Measurements from ENCODE around the gene SYCP2.
"Not testable (repeated sequence)": the region's sequence is repeated elsewhere in the genome, so short reads cannot be mapped to it uniquely, and the experiment has no call there.

Gene SYCP2

DNA sequence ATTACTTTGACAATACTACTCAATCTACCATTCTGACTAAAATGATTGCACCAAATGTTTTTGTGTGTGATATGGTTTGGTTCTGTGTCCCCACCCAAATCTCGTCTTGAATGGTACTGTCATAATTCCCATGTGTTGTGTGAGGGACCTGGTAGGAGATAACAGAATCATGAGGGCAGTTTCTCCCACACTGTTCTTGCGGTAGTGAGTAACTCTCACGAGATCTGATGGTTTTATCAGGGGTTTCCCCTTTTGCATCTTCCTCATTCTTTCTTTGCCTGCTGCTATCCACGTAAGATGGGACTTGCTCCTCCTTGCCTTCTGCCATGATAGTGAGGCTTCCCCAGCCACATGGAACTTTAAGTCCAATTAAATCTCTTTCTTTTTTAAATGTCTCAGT, 20.8 kb downstream of the SYCP2 start:
- DNase-seq: no peak

- DNase-seq: no peak
Observed at GRCh38 chr20:59911041-59911440, 22.4 kb downstream of the SYCP2 start.

- DNase-seq: no peak
Observed at GRCh38 chr20:59908855-59909254, 24.6 kb downstream of the SYCP2 start.

DNA sequence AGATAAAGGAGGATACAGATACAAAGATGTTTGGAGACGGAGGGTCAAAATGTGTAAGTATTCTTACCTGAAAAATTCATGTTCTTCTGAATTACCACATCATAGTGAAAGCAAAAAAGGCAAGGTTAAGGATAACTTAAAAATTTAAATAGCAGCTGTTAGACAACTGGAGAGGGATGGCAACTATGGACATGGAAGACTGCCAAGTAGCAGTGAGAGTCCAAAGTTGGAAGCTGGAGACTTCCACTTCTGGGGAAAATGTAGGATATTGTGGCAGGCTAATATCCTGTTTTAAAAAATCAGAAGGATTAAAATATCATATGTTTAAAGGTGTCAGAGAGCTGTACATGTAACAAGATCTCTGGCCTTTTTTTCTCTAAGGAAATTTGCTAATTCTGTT, 29.8 kb downstream of the SYCP2 start:
- DNase-seq: no peak

DNA sequence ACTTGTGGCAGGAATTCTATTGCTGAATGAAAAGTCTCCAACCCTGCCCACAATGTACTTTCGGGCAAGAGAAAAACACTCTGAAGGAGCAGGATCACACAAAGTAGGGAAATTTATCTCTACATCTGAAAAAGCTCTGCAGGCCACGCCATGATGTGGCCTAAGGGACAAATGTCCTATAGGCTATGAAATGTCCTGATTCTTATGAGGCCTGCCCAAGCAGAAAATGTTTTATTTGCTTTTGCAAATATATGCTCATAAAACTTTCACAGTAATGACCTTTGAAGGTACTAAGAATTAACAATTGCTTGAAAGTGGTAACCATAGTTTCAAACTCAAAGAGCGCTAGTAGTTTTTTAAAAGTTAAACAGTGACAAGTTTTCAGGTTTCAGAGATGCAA, 31.0 kb downstream of the SYCP2 start:
- DNase-seq: no peak

- DNase-seq: no peak
Observed at GRCh38 chr20:59895908-59896307, 37.5 kb downstream of the SYCP2 start.

- no peak for DNase-seq
Observed at GRCh38 chr20:59891581-59891980, 41.9 kb downstream of the SYCP2 start.

DNA sequence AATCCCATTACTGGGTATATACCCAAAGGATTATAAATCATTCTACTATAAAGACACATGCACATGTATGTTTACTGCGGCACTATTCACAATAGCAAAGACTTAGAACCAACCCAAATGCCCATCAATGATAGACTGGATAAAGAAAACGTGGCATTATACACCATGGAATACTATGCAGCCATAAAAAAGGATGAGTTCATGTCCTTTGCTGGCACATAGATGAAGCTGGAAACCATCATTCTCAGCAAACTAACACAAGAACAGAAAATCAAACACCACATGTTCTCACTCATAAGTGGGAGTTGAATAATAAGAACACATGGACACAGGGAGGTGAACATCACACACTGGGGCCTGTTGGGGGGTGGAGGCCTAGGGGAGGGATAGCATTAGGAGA, 43.4 kb downstream of the SYCP2 start:
- not testable (repeated sequence) for DNase-seq

- DNase-seq: no peak
Observed at GRCh38 chr20:59888050-59888449, 45.4 kb downstream of the SYCP2 start.

DNA sequence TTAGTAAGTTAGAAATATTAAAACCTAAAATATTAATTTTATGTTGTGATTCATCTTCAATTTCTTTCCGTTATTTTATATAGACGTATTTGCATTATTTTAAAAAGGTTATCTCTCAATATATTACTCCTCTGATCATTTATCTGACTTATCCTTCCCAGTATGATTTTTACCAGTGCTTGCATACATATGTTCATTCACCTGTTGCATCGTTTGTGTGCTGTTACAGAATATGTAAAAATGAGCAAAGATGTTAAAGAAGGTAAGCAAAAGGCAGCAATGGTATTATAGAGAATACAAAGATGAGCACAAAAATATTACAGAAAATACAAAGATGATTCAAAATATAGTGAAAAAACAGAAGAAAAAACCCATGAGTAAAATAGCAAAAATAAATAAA, 48.9 kb downstream of the SYCP2 start:
- no peak for DNase-seq

GRCh38 chr20:59880198-59880597, 53.2 kb downstream of the SYCP2 start:
- no peak for DNase-seq

DNA sequence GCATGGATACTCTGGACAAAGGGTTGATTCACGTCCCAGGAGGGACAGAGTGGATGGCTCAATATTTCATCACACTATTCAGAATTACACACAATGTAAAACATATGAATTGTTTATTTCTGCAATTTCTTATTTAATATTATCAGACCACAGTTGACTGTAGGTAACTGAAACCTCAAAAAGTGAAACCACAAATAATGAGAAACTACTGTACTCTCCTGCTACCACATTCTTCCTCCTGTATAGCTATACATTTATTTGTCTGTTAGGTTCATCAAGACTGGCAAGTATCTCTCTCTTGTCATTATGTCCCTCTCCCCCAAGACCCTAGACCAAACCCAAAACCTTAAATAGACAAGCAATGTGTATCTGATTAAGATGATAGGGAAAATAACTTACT, 60.0 kb downstream of the SYCP2 start:
- DNase-seq: no peak

GRCh38 chr20:59871096-59871495, 62.3 kb downstream of the SYCP2 start:
- DNase-seq: no peak

DNA sequence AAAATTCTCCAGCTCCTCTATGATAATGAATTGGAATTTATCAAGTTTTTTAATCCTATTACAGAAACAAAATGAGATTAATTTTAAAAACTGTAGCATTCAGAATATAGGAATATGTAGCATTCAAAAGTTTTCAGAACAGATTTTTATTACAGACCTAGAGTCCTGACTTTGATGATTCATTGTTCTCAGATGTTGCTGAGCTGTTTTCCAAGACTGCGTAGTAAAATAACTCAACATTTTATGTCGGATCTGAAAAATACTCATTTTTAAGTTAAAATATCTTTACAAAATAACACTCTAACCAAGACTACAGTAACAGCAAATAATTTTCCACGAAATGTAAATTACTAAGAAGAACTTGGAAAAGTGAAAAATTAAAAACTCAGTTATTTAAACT, 67.1 kb downstream of the SYCP2 start:
- DNase-seq: no peak

DNA sequence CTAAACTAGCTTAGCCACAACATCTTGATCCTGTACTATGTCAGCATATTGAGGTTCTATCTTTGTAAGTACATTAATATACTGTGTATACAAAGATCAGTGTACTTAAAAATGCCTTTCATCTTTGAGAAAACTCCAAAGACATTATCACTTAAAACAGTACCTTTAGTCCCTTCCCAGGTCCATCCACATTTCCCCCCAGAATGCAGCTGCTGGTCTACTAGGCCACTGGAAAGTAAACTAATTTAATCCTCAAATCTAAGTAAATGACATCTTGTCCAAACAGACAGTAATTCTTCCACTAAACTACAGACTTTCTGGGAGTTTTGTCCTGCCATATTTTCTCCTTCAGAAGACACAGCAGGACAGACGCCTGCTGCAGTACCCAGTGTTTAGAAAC, 68.7 kb downstream of the SYCP2 start:
- DNase-seq: no peak

DNA sequence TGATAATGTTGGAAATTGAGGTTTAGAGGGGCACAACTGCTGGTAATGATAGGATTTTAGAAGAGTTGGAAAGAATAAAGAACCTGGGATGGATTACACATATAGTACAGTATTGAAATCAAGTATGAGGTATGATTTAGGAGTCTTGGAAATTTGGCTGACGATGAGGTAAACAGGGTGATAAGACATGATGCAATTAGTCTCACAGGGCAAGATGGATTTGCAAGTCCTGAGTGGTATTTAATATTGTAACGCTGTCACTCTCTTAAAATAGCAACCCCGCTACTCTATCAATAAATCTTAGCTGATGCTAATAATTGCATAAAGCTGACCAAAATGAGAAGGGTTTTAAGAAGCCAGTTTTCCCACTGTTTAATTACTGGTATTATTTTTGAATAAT, 70.4 kb downstream of the SYCP2 start:
- DNase-seq: no peak

GRCh38 chr20:59861401-59861800, 72.0 kb downstream of the SYCP2 start:
- no peak for DNase-seq

DNA sequence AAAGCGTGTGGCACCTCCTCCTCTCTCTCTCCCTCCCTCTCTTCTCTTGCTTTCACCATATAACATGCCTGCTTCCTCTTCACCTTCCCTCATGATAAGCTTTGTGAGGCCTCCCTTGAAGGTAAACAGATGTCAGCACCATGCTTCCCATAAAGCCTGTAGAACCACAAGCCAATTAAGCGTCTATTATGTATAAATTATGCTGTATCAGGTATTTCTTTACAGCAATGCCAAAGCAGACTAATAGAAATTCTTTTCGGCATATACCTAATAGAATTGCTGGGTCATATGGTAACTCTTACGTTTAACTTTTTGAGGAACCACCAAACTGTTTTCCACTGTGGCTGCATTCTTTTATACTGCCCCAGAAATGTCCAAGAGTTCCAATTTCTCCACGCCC, 75.0 kb downstream of the SYCP2 start:
- no peak for DNase-seq

GRCh38 chr20:59857966-59858365, 75.5 kb downstream of the SYCP2 start:
- DNase-seq: no peak

- DNase-seq: not testable (repeated sequence)
Observed at GRCh38 chr20:59856941-59857340, 76.5 kb downstream of the SYCP2 start.

GRCh38 chr20:59856526-59856925, 76.9 kb downstream of the SYCP2 start:
- not testable (repeated sequence) for DNase-seq

DNA sequence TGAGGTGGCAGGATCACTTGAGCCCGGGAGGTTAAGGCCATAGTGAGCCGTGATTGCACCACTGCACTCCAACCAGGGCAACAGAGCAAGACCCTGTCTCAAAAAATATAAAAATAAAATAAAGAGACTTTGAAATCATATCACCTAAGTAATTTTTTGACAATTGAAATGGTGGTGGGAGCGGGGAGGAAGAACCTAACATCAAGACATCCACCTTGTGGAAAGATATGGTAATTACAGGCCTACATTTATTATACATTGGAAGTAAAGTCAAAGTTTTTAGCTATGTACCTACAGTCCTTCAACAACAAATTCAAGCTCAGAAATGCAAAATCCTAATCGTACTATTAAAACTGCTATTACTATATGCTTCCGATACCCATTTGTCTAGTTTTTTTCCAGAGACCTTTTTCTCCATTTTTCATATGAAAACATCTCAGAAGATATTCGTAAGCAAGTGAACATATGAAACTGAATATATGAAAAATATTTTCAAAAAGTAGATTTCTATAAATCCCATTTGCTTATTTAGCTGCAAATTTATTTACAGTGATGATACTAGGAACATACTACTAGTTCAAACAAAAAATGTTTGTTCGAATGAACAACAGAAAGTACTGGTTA, 83.3 kb downstream of the SYCP2 start:
- no peak for DNase-seq

DNA sequence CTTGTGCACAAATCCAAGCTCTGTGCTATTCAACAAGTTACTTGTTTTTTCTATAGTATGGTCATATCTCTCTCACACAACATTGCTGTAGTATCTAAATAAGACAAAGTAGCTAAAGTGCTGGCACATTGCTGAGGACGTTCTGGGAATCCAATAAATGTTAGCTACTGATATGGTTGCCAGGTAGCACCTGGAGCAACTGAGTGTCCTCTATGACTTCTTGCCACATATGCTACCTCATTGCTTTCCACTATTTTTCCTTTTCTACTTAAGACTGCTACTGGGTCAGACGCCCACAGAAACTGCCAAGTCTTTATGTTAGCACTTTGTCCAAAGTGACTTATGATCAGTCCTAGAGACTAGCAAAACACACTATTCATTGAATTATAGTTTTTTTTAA, 85.3 kb downstream of the SYCP2 start:
- no peak for DNase-seq

- no peak for DNase-seq
Observed at GRCh38 chr20:59845472-59845871, 88.0 kb downstream of the SYCP2 start.
